Activated T-cell treated with anti-CD3 and anti-CD28 coated beads for 24 hours (primary cell): ENCODE results near the gene MED15.
"Not testable (repeated sequence)": the region's sequence is repeated elsewhere in the genome, so short reads cannot be mapped to it uniquely, and the experiment has no call there.

Source experiments
- DNase-seq: peaks from one replicate; pipeline ENCODE4 v3.0.0-alpha.2; 2020; ENCODE audit warnings: low read depth

MED15 gene

DNA sequence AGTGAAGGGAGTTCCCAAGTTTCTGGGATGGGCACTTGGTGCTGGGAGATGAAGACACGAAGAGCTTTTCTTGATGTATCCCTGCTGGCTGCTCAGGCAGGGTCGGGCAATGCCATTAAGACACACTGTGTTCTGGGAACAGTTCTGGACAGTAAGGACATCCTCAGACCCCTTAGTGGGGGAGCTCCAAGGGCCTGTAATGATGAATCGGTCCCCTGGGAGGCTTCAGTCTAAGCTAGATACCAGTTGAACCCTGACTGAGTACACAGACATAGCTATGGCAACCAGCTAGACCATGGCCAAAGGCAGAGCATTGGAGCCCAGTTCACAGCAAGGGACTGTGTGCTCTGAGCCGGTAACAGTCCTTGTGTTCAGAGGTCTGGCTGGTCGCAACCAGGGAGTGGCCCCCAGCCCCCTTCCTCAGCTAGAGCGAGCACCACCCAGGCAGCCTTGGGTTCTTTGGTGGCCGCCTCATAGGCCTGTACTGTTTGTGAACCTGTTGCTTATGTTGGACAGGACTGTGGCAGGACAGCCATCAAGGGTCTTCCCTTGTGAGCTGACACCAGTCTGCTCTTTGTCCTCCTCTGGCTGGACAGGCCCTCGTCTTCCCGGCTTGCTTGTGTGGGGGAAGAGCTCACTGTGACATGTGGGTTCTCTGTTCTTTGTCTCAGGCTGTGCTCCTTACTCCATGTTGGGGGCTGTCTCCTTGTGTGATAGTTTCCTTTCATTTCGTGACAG is 25.0 kb downstream of the MED15 start:
- DNase-seq = no peak

DNA sequence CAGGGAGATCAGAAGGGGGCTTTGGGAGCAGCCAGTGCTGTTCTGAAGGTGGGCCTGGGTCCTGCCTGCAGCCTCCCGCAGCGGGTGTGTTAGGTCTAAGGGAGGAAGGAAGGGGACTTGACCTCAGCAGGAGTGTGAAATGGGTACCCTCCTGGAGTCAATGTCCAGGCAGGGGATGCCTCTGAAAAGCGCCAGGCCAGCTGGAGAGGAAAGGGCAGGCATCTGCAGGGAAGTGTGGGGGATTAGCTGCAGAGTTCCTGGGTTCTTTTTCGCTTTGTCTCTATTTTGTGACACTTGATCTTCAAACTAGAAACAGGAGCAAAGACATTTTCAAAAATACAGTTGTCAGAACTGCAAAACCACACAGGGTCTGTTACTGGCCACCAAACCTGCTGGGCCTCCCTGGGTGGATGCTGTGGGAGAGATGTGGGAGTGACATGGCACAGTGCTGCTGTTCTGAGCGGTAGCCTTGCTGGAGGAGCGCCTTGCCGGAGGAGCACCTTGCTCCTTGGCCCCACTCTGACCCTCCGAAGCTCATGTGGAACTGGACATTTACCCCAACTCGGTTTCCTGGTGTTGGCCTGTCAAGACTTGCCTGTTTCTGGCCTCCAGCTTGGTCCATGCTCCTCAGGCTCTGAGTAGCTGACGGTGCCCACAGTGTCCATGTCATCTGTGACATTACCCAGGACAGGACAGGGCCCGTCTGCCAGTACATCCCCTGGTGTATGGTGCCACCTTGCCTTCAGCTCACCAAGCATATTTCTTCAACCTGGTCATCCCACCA is 25.9 kb downstream of the MED15 start:
- DNase-seq = no peak

DNA sequence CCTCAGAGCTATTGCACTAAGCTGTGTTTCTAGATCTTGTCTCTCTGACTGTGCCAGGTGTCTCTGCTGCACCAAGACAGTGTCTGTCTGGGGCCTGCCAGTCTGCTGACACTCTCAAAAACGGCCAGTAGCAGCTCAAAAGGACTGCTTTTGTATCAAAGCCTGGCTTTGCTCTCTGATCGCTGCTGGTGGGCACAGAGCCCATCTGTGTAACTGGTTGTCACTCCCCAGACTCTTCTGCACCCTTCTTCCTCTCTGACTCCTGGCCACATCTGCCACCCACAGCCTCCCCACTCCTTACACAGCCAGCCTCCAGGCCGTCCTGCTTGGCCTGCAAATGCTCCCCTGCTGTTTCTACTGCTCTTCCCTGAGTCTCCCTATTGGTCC is 26.5 kb downstream of the MED15 start:
- no peak for DNase-seq

DNA sequence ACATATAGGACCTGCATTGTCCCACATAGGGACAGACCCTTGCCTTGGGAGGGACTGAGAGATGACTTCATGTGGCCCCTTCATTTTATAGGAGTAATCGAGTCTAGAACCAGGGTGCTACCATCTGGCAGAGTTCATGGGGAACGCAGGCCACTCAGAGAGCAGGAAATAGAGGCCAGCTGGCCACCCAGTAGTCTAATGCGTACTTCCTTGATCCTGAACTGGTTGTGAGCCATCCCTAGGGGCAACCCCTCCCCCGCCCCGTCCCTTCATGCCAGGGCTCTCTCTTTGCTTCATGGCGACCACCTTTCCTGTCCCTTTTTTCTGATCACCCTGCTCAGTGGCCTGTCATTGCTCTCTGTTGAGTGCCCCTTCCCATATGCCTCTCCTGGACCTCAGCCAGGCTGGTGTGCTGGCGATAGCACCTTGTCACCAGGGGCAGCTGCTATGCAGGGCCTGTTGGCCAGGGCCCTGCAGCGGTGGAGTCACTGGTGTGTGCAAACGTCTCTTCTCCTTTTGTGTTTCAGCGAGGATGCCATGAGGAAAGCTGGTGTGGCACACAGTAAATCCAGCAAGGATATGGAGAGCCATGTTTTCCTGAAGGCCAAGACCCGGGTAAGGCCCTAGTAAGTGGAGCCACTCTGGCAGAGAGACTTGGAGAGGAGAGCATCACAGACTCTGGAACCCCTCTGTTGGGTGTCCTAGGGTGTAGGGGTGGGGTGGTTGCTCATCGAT is 29.3 kb downstream of the MED15 start:
- DNase-seq = no peak

DNA sequence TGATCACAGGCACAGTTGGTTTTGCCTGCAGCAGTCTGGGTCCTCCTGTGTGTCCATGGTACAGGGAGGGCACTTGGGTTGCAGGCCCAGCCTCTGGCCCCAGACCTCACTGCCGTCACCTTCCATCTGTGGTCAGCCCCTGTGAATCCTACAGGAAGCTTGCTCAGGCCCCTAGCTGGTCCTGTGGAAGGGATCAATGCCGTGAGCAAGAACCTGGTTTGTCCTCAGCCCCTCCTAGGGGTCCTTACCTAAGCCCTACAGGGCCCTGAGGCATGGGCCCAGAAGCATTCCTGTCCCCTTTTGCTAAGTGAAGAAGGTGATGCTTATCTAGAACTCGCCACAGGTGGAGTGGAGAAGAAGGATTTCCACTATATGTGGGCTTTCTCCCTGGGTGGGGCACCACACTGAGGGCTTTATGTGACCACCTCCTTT is 29.9 kb downstream of the MED15 start:
- no peak for DNase-seq

DNA sequence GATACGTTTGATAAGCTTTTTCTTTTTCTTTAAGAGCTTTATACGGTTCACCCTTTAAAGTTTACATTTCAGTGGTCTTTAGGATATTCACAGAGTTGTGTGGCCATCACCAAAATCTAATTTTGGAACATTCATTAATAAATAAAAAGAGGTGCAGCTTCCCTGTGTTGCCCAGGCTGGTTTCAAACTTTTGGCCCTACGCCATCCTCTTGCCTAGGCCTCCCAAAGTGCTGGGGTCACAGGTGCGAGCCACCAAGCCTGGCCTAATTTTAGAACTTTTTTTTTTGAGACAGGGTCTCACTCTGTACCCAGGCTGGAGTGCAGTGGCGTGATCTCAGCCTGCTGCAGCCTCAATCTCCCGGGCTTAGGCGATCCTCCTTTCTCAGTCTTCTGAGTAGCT is 30.6 kb downstream of the MED15 start:
- no peak for DNase-seq

DNA sequence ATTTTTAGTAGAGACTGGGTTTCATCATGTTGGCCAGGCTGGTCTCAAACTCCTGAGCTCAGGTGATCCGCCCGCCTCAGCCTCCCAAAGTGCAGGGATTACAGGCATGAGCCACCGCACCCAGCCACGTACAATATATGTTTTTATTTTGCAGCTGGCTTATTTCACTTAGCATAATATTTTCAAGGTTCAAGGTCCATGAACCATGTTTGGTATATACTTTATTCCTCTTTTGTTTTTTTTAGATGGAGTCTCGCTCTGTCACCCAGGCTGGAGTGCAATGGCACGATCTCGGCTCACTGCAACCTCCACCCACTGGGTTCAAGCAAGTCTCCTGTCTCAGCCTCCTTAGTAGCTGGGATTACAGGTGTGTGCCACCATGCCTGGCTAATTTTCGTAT is 31.5 kb downstream of the MED15 start:
- not testable (repeated sequence) for DNase-seq

DNA sequence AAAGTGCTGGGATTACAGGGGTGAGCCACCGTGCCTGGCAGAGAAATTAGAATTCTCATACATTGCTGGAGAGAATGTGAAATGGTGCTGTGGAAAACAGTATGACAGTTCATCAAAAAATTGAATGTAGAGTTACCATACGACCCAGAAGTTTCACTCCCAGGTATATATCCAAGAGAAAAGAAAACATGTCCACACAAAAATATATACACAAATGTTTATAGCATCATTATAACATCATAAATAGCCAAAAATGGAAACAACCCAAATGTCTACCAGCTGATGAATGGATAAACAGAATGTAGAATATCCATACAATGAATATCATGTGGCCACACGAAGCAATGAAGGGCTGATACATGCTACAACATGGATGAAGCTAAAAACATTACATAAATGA is 34.6 kb downstream of the MED15 start:
- no peak for DNase-seq

DNA sequence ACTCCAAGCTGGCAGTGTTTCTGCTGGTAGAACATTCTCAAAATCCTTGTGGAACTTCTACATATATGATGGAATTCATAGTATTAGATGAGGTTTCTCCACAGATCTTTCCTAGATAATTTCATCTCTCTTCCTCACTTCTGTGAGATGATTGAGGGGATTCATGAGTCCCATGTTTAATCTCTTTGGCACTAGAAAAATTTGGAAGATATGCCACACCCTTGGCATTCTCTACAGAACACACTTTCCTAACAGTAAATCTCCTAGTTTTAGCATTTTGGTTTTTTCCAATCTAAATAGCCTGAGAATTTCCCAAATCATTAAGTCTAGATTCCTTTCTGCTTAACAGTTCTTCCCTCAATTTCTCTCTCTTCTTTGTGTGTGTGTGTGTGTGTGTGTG is 35.3 kb downstream of the MED15 start:
- no peak for DNase-seq

DNA sequence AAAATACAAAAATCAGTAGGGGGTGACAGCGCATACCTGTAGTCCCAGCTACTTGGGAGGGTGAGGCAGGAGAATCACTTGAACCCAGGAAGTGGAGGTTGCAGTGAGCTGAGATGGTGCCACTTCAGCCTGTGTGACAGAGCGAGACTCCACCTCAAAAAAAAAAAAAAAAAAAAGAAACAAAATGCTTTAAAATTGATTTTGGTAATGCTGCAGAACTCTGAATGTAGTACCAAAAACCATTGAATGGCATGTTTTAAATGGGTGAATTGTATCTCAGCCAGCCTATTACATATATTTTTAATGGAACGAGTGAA is 37.9 kb downstream of the MED15 start:
- DNase-seq = not testable (repeated sequence)

DNA sequence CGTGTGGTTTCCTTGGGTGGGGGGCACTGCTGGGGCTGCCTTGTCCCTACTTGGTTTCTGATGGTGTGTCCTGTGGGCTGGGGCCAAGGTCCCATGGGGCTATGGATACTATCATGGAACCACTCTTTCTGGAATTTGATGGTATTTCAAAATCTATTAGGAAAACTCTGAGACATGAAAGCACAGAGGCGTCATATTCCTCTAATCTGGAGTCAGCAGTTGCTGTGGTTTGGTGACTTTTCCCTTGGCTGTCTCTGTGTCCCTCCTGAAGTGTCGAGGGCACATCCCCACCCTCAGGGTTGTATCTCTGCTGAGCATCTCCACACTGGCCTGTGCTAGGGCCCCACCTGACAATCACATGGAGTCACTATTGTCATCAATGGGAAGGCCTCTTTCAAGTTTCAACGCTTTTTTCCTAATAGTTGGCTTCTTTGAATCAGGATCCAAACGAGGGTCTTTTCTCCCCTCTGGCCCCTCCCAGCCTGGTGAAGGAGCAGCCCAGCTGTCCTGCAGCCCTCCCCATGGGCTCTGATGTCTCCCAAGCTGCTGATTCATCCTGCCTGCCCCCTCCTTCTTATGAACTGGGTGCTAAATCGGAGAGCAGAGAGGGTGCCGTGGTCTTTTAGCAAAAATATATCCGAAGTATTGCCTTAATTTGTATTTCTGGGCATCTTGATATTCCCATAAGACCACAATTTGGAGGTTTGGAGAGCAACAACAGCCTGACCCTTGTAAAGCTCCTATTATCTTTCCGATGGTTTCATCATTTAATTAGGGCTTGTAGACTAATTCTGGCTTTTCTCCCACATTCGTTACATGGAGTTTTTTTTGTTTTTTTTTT is 38.5 kb downstream of the MED15 start:
- no peak for DNase-seq

DNA sequence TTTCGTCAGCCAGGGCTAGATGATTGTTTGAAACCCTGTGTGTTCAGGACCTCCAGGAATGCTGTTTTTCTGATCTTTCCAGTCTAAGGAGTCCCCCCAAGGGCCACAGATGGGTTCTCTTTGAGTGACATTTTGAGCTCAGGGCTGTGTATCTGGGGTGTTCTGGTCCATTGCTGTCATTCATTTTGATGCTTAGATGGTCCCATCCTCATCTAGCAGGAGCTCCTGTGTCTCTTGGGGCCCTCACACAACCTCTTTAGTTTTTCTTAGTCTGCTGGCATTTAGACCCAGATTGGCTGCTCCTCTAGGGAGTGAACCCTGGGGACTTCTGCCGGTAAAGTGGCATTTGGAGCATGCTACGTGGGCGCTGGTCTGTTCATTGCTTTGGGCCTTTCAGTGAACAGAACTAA is 39.1 kb downstream of the MED15 start:
- no peak for DNase-seq

DNA sequence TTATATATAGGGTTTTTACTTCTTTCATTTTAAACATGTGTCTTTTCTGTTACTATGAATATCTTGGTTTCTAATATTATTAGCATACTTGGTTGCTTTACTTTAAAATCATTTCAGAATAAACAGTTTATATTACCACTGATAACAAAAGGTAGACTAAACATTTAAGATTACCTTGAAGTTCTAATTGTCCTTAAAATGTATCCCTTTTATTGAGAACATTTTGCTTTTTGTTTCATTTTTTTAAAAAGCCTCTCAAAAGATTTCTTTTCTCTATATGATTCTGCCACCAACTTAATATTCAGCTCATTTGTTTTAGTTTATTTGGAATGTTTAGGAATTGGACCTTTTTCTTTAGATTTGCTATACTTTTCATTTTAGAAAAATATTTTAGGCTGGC is 39.6 kb downstream of the MED15 start:
- DNase-seq = no peak

DNA sequence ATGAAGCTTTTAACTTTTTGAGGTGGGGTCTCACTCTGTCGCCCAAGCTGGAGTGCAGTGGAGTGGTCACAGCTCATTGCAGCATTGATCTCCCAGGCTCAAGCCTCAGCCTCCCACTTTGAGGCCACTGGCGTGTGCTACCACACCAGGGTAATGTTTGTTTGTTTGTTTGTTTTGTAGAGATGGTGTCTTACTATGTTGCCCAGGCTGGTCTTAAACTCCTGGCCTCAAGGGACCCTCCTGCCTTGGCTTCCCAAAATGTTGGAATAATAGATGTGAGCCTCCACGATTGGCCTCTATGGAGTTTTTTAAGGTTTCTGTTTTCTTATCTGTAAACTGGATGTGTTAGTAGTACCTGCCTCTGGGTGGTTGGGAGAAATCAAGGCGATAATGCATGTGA is 41.4 kb downstream of the MED15 start:
- DNase-seq = no peak

DNA sequence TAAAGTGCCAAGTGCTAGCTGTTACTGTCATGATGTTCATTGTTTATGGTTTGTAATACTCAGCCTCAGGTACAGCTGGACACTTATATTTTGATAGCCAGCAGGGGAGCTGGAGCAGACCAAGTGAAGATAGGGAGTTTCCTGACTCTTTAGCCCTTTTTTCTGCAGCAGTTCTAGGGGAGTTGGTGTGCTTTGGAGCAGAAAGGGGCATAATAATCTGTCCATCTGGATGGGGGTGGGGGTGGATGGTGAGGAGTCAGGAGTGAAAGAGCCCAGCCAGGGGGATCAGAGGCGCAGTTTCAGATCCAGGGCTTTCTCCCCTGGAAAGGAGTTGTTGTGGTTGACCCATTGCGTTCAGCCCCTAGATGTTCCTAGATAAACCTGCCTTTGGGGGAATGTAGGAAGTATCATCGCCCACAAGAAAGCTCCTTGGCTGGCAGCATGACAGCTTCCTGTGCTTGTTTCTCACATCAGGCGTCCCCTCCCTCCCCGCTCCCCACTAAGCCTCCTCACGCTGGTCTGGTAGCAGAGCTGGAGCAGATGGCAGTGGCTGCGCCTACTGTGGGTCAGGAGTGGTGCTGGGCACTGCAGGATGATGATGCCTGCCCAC is 41.9 kb downstream of the MED15 start:
- no peak for DNase-seq

DNA sequence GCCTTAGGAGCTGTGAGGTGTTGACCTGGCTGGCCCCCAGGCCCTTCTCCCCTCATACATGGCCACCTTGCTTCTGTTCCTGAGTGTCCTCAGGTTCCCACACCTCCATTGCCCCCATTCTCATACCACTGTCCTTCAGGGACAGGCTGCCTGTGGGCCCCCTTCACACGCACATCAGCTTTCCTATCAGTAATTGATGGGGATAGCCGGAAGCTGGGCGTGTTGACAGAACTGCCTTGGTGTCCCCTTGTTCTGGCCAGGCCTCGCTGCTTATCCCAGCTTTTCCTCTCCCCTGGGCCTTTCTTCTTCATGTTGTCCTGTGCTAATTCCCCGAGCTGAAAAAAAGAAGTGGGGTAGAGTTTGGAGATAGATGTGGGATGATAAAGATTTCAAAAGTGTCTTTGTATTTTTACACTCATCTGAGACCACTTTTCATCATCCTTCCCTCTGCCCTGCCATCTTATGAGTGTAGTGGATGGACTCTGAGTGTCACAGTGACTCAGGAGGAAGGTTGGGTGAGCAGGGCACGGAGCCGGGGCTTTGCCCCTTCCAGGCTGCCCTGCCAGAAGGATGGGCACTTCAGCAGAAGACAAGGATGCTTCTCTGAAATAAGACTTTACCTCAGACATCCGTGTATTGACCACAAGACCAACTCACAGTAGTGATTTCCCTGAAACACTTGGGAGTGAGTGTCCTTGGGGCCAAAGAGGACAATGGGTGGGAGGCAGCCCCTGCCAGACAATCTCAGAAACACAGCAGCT is 42.8 kb downstream of the MED15 start:
- no peak for DNase-seq

DNA sequence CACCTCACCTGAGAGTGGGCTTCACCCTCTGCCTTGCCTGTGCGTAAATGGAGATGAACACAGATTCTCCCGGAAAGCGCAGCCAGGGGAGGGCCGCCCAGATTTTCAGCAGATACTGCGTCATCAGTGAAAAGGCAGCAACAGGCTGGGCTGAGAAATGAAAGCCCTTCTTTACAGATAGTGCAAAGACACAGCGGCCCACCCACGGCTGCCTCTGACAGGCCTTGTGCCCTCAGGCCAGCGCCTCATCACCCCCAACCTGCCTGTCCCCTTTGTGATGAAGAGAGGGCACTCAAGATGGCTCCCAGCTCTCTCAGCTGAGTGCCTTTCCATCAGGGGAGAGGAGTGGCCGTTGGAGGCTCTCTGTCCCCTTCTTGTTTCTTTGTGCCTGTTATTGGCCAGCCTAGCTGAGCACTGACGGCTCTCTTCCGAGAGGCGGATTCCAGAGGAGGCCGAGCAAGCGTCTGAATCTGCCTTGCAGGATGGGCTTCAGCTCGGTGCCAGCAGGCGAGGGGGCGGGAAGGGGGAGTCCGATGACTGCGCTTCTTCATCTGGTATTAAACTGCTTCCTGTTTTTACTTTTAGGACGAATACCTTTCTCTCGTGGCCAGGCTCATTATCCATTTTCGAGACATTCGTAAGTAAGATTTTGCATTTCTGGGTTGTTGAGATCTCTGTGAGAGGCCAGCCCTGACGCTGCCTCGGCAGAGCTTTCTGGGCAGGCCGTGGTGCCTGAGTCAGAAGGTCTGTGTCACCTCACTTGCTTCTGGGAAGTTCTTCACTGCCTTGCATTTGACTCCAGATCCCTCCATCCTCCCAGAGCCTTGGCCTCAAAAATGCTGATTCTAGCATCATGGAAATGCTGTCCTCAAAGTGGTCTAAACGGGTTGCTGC is 43.7 kb downstream of the MED15 start:
- no peak for DNase-seq

DNA sequence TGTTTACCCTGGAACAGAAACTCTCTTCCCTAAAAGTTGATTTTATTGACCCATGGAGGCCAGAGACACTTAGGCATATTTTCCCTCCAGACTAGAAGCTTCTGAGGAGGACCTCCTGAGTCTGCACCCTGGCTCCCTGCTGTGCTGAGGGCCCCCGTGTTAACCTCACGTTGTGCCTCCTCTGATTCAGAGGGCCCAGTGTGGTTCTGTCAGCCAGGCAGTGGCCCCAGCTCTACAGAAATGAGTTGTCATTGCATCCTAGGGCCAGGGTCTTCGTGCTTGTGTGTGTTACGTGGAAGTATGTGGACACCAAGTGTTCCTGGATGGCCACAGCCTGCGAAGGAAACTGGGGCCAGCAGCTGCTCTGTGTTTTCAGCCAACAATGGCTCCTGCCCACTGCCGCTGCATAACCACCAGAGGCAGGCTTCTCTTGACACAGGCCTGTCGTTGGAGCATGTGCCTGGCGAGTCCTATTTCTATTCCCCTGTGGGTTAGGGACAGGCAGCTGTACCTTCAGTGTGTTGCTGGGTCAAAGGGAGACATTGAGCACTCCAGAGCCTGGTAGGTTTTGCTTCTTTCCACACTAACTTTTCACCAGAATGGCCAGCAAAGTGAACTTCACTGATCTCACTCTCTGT is 44.5 kb downstream of the MED15 start:
- DNase-seq = no peak
